H1 (cell line): Measurements from ENCODE around the gene FNIP2. TPM values are rescaled to one million over a fixed set of nuclear protein-coding genes. Genes with fewer than 3 reads are reported as not detected.

Source experiments
- CBX5 ChIP-seq: fragments of 300-800, 300-1000 bp; sonication (generic); IDR thresholded peaks from 2 replicates; pipeline ENCODE4 v1.7.1; 2016; ENCODE audit warnings: antibody characterized with exemption, low read length, low read depth
- CBX8 ChIP-seq: fragments of 300-800, 300-1000 bp; sonication (generic); IDR thresholded peaks from 2 replicates; pipeline ENCODE4 v1.7.1; 2016; ENCODE audit warnings: low read depth, low read length, borderline replicate concordance
- CHD1 ChIP-seq: IDR thresholded peaks from 2 replicates; pipeline ENCODE4 v1.6.1; 2012; ENCODE audit warnings: low read depth, low read length, improper control_type of control experiment
- CREB1 ChIP-seq: IDR thresholded peaks from 2 replicates; pipeline ENCODE4 v1.6.1; 2012; ENCODE audit warnings: inconsistent platforms
- HDAC6 ChIP-seq: IDR thresholded peaks from one replicate; pipeline ENCODE4 v1.7.1; 2012; ENCODE audit warnings: low read depth, mild to moderate bottlenecking, inconsistent platforms, low read length, moderate library complexity
- KDM4A ChIP-seq: IDR thresholded peaks from one replicate; pipeline ENCODE4 v1.7.1; 2012; ENCODE audit warnings: low read depth, mild to moderate bottlenecking, moderate library complexity, low read length, inconsistent platforms; ENCODE audit not compliant: severe bottlenecking
- POLR2A ChIP-seq, 2 experiments: IDR thresholded peaks; 1 replicate in 1 of 2; 2 replicates in 1 of 2; pipeline ENCODE4 v1.6.1; 2011; ENCODE audit warnings: low read depth in 2 of 2, low read length in 2 of 2, mild to moderate bottlenecking in 2 of 2; ENCODE audit errors: control extremely low read depth in 1 of 2
- SIN3A ChIP-seq, 2 experiments: IDR thresholded peaks in 1 of 2; conservative IDR thresholded peaks in 1 of 2; 2 replicates each; pipeline ENCODE4 v1.6.1; 2011 to 2012; ENCODE audit warnings: low read length in 2 of 2, improper control_type of control experiment in 1 of 2, low read depth in 1 of 2, mild to moderate bottlenecking in 1 of 2
- SIRT6 ChIP-seq: IDR thresholded peaks from one replicate; pipeline ENCODE4 v1.7.1; 2012; ENCODE audit warnings: low read length, inconsistent platforms
- SP2 ChIP-seq: IDR thresholded peaks from 2 replicates; pipeline ENCODE4 v1.6.1; 2012; ENCODE audit warnings: mild to moderate bottlenecking, low read length, inconsistent platforms
- SUZ12 ChIP-seq: fragments of 200-600 bp; sonication (generic); IDR thresholded peaks from 2 replicates; pipeline ENCODE4 v1.6.1; 2012; ENCODE audit warnings: mild to moderate bottlenecking, inconsistent platforms, low read length, moderate library complexity, mixed read lengths
- TBP ChIP-seq: IDR thresholded peaks from 2 replicates; pipeline ENCODE4 v1.6.1; 2011; ENCODE audit warnings: low read depth, low read length, improper control_type of control experiment
- YY1 ChIP-seq: IDR thresholded peaks from 2 replicates; pipeline ENCODE4 v1.6.1; 2011; ENCODE audit warnings: low read depth, mild to moderate bottlenecking, low read length
- polyA plus RNA-seq, 7 experiments: library from polyadenylated mRNA; depleted of rRNA in 3 of 7; stranded (reverse) in 5 of 7; unstranded in 2 of 7; fragments of >200 nt in 5 of 7; fragments of 200-250 nt in 2 of 7; gene quantifications; 1 replicate in 5 of 7; 2 replicates in 1 of 7; 4 replicates in 1 of 7; pipeline versions ENCODE4 v1.2.1 to v1.2.3, GENCODE V29; 2011 to 2013; ENCODE audit warnings: missing spikeins in 2 of 7, mixed read lengths in 2 of 7
- total RNA-seq: library from RNA; stranded (reverse); fragmentation: NEBNext Ultra II Directional; extraction: Animal tissue kit (Norgen Biotek cat#: 25700); gene quantifications from 2 replicates; pipeline ENCODE4 v1.2.1, GENCODE V29; 2021
- TF ChIP-seq, protein P1 (sequence below): fragments of 300-600 bp; sonication (generic); IDR thresholded peaks from 2 replicates; pipeline ENCODE4 v1.7.1; 2012; ENCODE audit warnings: low read length, moderate library complexity, mild to moderate bottlenecking, inconsistent platforms; ENCODE audit not compliant: insufficient replicate concordance

The FNIP2 gene
- total and polyA plus RNA-seq, 2 of the 8 experiments (the other 6 are each of a cell fraction or from before 2014, with no cell fraction given), result 4.0 to 13.0 TPM

DNA sequence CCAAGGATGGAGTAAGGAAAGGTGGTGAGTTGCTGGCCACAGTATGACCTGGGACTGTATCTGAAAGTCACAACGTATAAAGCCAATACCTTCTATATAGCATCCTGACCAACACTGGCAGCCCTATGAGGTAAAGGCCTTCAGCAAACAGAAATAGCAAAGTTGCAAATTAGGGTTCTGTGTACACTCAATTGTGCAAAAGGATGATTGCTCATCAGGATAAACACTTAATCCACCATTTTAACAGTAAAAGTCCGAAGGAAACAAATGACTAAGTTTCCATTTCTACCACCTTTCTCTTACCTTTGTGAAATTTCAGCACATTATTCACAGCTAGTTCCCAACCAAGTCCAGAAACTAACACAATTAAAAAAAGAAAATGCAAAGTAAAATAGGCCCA, 1.4 kb upstream of the FNIP2 start (continued):
- TF ChIP-seq, protein P1, sequence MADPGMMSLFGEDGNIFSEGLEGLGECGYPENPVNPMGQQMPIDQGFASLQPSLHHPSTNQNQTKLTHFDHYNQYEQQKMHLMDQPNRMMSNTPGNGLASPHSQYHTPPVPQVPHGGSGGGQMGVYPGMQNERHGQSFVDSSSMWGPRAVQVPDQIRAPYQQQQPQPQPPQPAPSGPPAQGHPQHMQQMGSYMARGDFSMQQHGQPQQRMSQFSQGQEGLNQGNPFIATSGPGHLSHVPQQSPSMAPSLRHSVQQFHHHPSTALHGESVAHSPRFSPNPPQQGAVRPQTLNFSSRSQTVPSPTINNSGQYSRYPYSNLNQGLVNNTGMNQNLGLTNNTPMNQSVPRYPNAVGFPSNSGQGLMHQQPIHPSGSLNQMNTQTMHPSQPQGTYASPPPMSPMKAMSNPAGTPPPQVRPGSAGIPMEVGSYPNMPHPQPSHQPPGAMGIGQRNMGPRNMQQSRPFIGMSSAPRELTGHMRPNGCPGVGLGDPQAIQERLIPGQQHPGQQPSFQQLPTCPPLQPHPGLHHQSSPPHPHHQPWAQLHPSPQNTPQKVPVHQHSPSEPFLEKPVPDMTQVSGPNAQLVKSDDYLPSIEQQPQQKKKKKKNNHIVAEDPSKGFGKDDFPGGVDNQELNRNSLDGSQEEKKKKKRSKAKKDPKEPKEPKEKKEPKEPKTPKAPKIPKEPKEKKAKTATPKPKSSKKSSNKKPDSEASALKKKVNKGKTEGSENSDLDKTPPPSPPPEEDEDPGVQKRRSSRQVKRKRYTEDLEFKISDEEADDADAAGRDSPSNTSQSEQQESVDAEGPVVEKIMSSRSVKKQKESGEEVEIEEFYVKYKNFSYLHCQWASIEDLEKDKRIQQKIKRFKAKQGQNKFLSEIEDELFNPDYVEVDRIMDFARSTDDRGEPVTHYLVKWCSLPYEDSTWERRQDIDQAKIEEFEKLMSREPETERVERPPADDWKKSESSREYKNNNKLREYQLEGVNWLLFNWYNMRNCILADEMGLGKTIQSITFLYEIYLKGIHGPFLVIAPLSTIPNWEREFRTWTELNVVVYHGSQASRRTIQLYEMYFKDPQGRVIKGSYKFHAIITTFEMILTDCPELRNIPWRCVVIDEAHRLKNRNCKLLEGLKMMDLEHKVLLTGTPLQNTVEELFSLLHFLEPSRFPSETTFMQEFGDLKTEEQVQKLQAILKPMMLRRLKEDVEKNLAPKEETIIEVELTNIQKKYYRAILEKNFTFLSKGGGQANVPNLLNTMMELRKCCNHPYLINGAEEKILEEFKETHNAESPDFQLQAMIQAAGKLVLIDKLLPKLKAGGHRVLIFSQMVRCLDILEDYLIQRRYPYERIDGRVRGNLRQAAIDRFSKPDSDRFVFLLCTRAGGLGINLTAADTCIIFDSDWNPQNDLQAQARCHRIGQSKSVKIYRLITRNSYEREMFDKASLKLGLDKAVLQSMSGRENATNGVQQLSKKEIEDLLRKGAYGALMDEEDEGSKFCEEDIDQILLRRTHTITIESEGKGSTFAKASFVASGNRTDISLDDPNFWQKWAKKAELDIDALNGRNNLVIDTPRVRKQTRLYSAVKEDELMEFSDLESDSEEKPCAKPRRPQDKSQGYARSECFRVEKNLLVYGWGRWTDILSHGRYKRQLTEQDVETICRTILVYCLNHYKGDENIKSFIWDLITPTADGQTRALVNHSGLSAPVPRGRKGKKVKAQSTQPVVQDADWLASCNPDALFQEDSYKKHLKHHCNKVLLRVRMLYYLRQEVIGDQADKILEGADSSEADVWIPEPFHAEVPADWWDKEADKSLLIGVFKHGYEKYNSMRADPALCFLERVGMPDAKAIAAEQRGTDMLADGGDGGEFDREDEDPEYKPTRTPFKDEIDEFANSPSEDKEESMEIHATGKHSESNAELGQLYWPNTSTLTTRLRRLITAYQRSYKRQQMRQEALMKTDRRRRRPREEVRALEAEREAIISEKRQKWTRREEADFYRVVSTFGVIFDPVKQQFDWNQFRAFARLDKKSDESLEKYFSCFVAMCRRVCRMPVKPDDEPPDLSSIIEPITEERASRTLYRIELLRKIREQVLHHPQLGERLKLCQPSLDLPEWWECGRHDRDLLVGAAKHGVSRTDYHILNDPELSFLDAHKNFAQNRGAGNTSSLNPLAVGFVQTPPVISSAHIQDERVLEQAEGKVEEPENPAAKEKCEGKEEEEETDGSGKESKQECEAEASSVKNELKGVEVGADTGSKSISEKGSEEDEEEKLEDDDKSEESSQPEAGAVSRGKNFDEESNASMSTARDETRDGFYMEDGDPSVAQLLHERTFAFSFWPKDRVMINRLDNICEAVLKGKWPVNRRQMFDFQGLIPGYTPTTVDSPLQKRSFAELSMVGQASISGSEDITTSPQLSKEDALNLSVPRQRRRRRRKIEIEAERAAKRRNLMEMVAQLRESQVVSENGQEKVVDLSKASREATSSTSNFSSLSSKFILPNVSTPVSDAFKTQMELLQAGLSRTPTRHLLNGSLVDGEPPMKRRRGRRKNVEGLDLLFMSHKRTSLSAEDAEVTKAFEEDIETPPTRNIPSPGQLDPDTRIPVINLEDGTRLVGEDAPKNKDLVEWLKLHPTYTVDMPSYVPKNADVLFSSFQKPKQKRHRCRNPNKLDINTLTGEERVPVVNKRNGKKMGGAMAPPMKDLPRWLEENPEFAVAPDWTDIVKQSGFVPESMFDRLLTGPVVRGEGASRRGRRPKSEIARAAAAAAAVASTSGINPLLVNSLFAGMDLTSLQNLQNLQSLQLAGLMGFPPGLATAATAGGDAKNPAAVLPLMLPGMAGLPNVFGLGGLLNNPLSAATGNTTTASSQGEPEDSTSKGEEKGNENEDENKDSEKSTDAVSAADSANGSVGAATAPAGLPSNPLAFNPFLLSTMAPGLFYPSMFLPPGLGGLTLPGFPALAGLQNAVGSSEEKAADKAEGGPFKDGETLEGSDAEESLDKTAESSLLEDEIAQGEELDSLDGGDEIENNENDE, result no peak
- no peak for TF ChIP-seq CHD1
- no peak for TF ChIP-seq YY1
- no peak for TF ChIP-seq CBX5
- TF ChIP-seq HDAC6, result no peak
- no peak for TF ChIP-seq SP2
- no peak for TF ChIP-seq POLR2A (IDR thresholded peaks at IDR 0.05; ENCODE audit: control extremely low read depth in 1 of 2, low read depth in 2 of 2, low read length in 2 of 2)
- TF ChIP-seq SIN3A (conservative IDR thresholded peaks at IDR 0.05 in 1 of 2, IDR thresholded peaks at IDR 0.05 in 1 of 2; ENCODE audit: low read depth in 1 of 2, low read length in 2 of 2), result no peak
- no peak for TF ChIP-seq CREB1
- TF ChIP-seq SIRT6, result no peak
- no peak for TF ChIP-seq CBX8
- no peak for TF ChIP-seq SUZ12
- TF ChIP-seq KDM4A, result no peak
- no peak for TF ChIP-seq TBP
